ENCODE results near the gene DLL4. TPM values are rescaled to one million over a fixed set of nuclear protein-coding genes. Genes with fewer than 3 reads are reported as not detected.

Gene DLL4
- total and polyA plus RNA-seq, 9 donors, result 2.6 to 15.7 (median 7.9) TPM

GRCh38 chr15:40893019-40893670, 36.0 kb upstream of the DLL4 start:
- 76 to 84% (median 81%) methylated on average over 22 of the region's 22 CpGs for WGBS, 3 donors
- H3K27ac ChIP-seq, result peak overlapping the region in 1 of 2 donors; percentile 88
- H3K4me1 ChIP-seq (ENCODE audit: insufficient read depth), result peaks cover 5% of the 10 kb centered on the region
- no peaks in the 10 kb centered on the region for H3K9me3 ChIP-seq
- no peaks in the 10 kb centered on the region for H3K36me3 ChIP-seq
- H3K27me3 ChIP-seq, result no peaks in the 10 kb centered on the region
- TF ChIP-seq, protein P1, sequence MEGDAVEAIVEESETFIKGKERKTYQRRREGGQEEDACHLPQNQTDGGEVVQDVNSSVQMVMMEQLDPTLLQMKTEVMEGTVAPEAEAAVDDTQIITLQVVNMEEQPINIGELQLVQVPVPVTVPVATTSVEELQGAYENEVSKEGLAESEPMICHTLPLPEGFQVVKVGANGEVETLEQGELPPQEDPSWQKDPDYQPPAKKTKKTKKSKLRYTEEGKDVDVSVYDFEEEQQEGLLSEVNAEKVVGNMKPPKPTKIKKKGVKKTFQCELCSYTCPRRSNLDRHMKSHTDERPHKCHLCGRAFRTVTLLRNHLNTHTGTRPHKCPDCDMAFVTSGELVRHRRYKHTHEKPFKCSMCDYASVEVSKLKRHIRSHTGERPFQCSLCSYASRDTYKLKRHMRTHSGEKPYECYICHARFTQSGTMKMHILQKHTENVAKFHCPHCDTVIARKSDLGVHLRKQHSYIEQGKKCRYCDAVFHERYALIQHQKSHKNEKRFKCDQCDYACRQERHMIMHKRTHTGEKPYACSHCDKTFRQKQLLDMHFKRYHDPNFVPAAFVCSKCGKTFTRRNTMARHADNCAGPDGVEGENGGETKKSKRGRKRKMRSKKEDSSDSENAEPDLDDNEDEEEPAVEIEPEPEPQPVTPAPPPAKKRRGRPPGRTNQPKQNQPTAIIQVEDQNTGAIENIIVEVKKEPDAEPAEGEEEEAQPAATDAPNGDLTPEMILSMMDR (IDR thresholded peaks at IDR 0.05), result no peak
- peak in 2 of 5 donors; percentile 55 to 57 for DNase-seq
- intact Hi-C loops (cut with DNase I), result loop anchor here (5.0 to 10.0 kb wide), 6 partner anchors 36 to 378 kb away; partner anchors contain the start of genes KNL1 (in 1 of the 4) and RAD51 (in 1 of the 4)
- H3K4me3 ChIP-seq, result peak overlapping the region; percentile 64

DNA sequence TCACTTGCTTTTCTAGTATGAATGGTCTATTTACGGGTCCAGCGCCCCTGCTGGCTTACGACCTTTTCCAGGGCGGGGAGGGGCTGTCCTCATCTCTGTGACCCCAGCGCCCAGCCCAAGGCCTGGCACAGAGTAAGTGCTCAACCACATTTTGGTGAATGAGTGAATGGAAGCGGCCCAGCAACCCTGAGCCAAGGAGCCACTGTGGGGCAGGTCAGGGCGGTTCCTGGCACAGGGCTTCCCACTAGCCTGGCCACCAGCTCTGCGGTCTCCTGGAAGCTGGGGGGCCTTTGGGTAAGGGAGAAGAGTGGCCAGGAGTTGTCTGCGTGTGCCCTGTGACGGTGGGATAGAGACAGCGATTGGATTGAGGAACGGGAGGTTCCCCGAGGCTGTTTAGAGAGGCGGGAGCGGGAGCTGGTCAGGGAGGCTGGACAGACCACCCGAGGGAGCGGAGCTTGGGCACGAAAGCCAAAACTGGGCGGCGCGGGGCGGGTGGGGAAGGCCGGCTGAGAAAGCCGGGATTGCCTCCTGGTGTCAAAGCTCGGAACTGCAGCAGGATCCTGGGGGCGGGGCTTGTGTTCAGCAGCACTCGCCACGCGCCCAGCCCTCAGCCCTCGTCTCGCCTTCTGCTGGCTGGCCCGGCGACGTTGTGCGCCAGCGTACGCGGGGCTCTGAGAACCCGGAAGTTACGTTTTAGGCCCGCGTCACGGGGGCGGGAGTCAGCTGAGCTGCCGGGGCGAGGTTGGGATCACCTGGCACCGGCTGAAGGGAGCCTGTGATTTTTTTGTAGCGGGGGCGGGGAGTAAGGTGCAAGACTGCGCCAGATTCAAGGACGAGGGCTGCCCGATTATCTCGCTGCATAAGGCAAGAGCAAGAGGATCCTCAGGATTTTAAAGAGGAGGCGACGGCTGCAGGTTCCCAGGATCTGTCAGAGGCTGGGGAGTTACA, 35.1 kb upstream of the DLL4 start, which contains the start of gene VPS18:
Gene VPS18 (plus strand): TSS at position 718 of the 948 bp plus-strand sequence. CDS start 319 bp downstream, outside the sequence.
- Histone ChIP-seq H3K9me3 (no peaks in the 10 kb centered on the region), H3K27ac (peak within 1 kb of the TSS; percentile 88), H3K27me3 (no peaks in the 10 kb centered on the region), H3K4me1 (ENCODE audit: insufficient read depth) (peaks cover 5% of the 10 kb centered on the region), H3K36me3 (no peaks in the 10 kb centered on the region), H3K4me3 (peak within 1 kb of the TSS; percentile 64)
- 2 to 3% (median 2%) methylated on average over 55 of the region's 55 CpGs for WGBS, 3 donors
- DNase-seq, result peak; percentile 98 to 100 (median 99)
- intact Hi-C loops (cut with DNase I), result loop anchor here (5.0 to 10.0 kb wide), 6 partner anchors 37 to 379 kb away; partner anchors contain the start of genes KNL1 (in 1 of the 4) and RAD51 (in 1 of the 4)
- TF ChIP-seq EP300 (IDR thresholded peaks at IDR 0.05) (peak; percentile 31), POLR2A (IDR thresholded peaks at IDR 0.05) (peak; percentile 47)
- TF ChIP-seq, protein P1 (IDR thresholded peaks at IDR 0.05), result peak; percentile 92 to 98 (median 96)

DNA sequence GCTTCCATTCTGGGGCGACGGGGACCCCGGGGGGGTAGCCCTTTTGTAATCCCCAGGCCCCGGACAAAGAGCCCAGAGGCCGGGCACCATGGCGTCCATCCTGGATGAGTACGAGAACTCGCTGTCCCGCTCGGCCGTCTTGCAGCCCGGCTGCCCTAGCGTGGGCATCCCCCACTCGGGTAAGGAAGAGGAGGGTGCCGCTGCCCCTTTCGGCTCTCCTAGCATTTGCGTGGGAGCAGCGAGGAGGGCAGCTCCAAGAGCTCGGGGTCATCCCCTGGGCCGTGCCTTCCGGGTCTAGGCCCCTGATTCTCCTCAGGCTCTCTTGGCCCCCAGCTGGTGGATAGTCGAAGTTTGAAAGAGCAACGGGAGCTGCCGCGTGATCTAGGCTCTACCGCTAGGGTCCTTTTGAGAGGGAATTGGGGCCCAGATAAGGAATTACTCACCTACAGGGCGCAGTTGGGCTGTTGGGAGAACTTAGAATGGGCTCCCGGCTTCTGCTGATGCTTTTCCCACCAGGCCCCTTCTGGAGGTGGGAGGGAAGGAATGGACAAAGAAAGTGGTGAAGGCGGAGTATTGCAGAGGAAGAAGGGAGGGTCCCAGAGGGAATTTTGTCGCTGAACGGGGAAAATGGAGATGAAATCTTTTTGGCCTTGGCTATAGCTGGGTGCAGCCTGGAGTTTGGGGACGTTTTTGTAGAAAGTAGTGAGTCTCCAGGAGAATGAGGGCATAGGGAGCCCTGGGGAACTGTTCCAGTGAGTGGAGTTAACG, 34.3 kb upstream of the DLL4 start:
- peaks cover 5% of the 10 kb centered on the region for H3K4me1 ChIP-seq (ENCODE audit: insufficient read depth)
- intact Hi-C loops (cut with DNase I), result loop anchor here (5.0 to 10.0 kb wide), 6 partner anchors 38 to 380 kb away; partner anchors contain the start of genes KNL1 (in 1 of the 4) and RAD51 (in 1 of the 4)
- TF ChIP-seq EP300 (IDR thresholded peaks at IDR 0.05), result no peak
- TF ChIP-seq, protein P1 (IDR thresholded peaks at IDR 0.05), result peak; percentile 8 to 51 (median 38)
- TF ChIP-seq POLR2A (IDR thresholded peaks at IDR 0.05), result no peak
- H3K4me3 ChIP-seq, result peak overlapping the region; percentile 64
- H3K36me3 ChIP-seq, result no peaks in the 10 kb centered on the region
- H3K27ac ChIP-seq, result peak overlapping the region; percentile 88
- peak in 4 of 5 donors; percentile 48 to 73 (median 62) for DNase-seq
- H3K27me3 ChIP-seq, result no peaks in the 10 kb centered on the region
- 0 to 2% (median 1%) methylated on average over 27 to 33 of the region's 33 CpGs for WGBS, 3 donors
- H3K9me3 ChIP-seq, result no peaks in the 10 kb centered on the region

Data from ovary (tissue), 9 donors.